ENCODE data around the gene CAMK2B. TPM values are rescaled to one million over a fixed set of nuclear protein-coding genes. Genes with fewer than 3 reads are reported as not detected.

Gene CAMK2B
- total RNA-seq, 1 donor from 2014 or later: 0.30 TPM

GRCh38 chr7:44273681-44274622, 51.4 kb downstream of the CAMK2B start:
- H3K9me3 ChIP-seq: no peaks in the 10 kb centered on the region
- TF ChIP-seq, protein P1, sequence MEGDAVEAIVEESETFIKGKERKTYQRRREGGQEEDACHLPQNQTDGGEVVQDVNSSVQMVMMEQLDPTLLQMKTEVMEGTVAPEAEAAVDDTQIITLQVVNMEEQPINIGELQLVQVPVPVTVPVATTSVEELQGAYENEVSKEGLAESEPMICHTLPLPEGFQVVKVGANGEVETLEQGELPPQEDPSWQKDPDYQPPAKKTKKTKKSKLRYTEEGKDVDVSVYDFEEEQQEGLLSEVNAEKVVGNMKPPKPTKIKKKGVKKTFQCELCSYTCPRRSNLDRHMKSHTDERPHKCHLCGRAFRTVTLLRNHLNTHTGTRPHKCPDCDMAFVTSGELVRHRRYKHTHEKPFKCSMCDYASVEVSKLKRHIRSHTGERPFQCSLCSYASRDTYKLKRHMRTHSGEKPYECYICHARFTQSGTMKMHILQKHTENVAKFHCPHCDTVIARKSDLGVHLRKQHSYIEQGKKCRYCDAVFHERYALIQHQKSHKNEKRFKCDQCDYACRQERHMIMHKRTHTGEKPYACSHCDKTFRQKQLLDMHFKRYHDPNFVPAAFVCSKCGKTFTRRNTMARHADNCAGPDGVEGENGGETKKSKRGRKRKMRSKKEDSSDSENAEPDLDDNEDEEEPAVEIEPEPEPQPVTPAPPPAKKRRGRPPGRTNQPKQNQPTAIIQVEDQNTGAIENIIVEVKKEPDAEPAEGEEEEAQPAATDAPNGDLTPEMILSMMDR (IDR thresholded peaks at IDR 0.05): no peak
- peak; percentile 16 for DNase-seq
- no peaks in the 10 kb centered on the region for H3K4me1 ChIP-seq
- no peak overlapping the region for H3K4me3 ChIP-seq
- H3K27ac ChIP-seq: no peak overlapping the region
- H3K27me3 ChIP-seq (ENCODE audit: low read depth): peaks cover 9% of the 10 kb centered on the region
- no peak for ATAC-seq
- intact Hi-C loops (cut with DNase I): no loop called here
- no peaks in the 10 kb centered on the region for H3K36me3 ChIP-seq

- Histone ChIP-seq H3K4me1 (no peaks in the 10 kb centered on the region), H3K4me3 (no peak overlapping the region), H3K9me3 (no peaks in the 10 kb centered on the region), H3K27ac (no peak overlapping the region), H3K27me3 (ENCODE audit: low read depth) (peaks cover 13% of the 10 kb centered on the region), H3K36me3 (no peaks in the 10 kb centered on the region)
- intact Hi-C loops (cut with DNase I): no loop called here
- ATAC-seq (no peak), DNase-seq (no peak)
- TF ChIP-seq, protein P1 (IDR thresholded peaks at IDR 0.05): no peak
Measured at GRCh38 chr7:44272981-44273380, 52.4 kb downstream of the CAMK2B start.

- DNase-seq: no peak
- no peaks in the 10 kb centered on the region for H3K4me1 ChIP-seq
- H3K4me3 ChIP-seq: no peak overlapping the region
- no peak overlapping the region for H3K27ac ChIP-seq
- no peak for ATAC-seq
- H3K36me3 ChIP-seq: no peaks in the 10 kb centered on the region
- TF ChIP-seq, protein P1 (IDR thresholded peaks at IDR 0.05): no peak
- peaks cover 13% of the 10 kb centered on the region for H3K27me3 ChIP-seq (ENCODE audit: low read depth)
- intact Hi-C loops (cut with DNase I): no loop called here
- H3K9me3 ChIP-seq: no peaks in the 10 kb centered on the region
Measured at GRCh38 chr7:44272456-44272855, 52.9 kb downstream of the CAMK2B start.

- Histone ChIP-seq H3K36me3 (no peaks in the 10 kb centered on the region), H3K27me3 (ENCODE audit: low read depth) (peaks cover 6% of the 10 kb centered on the region), H3K9me3 (no peaks in the 10 kb centered on the region), H3K4me1 (no peaks in the 10 kb centered on the region), H3K4me3 (no peak overlapping the region), H3K27ac (no peak overlapping the region)
- no peak for DNase-seq
- ATAC-seq: no peak
- intact Hi-C loops (cut with DNase I): no loop called here
- TF ChIP-seq, protein P1 (IDR thresholded peaks at IDR 0.05): no peak
Measured at GRCh38 chr7:44269943-44270493, 55.4 kb downstream of the CAMK2B start.

DNA sequence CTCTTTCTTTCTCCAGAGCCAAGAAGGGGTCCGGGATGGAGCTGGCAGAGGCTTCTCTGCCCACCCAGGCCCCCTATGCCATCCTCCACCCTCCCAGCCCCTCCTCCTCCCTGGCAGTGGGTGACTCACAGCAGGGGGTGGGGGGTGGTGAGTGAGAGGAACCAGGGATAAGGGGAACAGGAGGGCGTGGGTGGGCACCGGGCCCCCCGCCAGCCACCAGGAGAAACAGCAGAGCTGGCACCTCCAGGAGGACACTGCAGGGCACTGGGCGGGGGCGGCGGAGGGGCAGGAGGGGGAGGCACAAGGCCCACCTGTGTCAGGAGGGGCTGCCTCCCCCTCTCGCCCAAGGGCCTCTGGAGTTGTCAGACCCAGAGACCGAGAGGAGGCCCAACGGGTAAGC, 56.0 kb downstream of the CAMK2B start:
- DNase-seq: no peak
- no peak overlapping the region for H3K27ac ChIP-seq
- H3K4me3 ChIP-seq: no peak overlapping the region
- intact Hi-C loops (cut with DNase I): no loop called here
- ATAC-seq: no peak
- H3K36me3 ChIP-seq: no peaks in the 10 kb centered on the region
- peaks cover 6% of the 10 kb centered on the region for H3K27me3 ChIP-seq (ENCODE audit: low read depth)
- no peaks in the 10 kb centered on the region for H3K9me3 ChIP-seq
- no peaks in the 10 kb centered on the region for H3K4me1 ChIP-seq
- TF ChIP-seq, protein P1 (IDR thresholded peaks at IDR 0.05): no peak
